ENCODE data around the gene UNC5A.

The UNC5A gene

DNA sequence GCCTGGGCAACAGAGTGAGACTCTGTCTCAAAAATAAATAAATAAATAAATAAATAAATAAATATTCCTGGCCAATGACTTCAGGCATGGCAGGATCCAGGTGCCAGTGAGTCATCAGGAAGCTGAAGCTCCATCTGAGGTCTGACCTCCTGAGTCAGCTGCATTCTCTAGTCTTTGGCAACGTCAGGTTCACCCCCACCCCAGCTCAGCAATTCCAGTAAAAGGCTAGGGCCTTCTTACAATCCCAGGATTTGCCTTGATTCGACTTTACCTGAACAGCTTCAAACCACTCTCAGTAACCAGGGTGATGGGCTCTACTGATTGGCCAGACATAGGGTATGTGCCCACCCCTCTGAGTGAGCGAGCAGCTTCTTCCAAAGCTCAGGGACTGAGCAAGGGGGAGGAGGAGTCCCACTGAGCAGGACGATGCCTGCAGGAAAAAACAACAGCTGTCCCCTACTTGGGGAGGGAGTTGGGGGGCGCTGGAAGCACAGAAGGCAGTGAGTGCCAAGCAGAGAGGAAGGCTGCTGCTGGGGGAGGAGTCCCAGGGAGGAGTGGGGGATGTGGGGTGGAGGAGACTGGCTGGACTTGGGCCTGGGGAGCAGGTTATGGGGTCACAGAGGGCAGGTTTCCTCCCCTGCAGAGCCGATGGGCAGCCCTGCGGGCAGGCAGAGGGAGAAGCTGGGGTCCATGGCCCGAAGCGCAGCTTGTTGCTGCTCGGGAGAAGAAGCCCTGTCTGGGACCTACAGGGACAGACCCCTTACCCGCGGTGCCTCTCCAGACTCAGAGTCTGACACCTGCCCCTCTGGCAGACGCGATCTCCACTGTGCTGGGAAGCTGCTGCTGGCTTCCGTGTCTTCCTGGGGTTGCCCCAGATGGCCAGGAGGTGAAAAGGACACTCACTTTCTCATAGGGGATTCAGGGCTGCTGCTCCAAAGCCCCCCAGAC lies 25.9 kb upstream of the UNC5A start:
- Histone ChIP-seq H3K9ac (ENCODE audit: insufficient read length, low read depth) (peak overlapping the region; percentile 61), H3K9me3 (ENCODE audit: insufficient read depth, low read length) (no peaks in the 10 kb centered on the region; the same call in 1 of the 2 replicates), H3K36me3 (ENCODE audit: insufficient read depth, insufficient read length, low read length) (no peaks in the 10 kb centered on the region), H3K27me3 (ENCODE audit: insufficient read depth, insufficient read length) (peaks cover 12% of the 10 kb centered on the region), H3K4me3 (ENCODE audit: insufficient read length, low read depth) (no peak overlapping the region), H3K4me1 (ENCODE audit: insufficient read depth, insufficient read length) (peaks cover 26% of the 10 kb centered on the region)
- TF ChIP-seq ZNF274 (IDR thresholded peaks at IDR 0.05; ENCODE audit: low read depth, low read length) (no peak), SUZ12 (IDR thresholded peaks at IDR 0.05; ENCODE audit: extremely low read depth, insufficient read depth, insufficient read length) (no peak), YY1 (IDR thresholded peaks at IDR 0.05; ENCODE audit: insufficient read depth, insufficient read length) (no peak)
- peak; percentile 42 for DNase-seq (ENCODE audit: low read depth, low spot score)

DNA sequence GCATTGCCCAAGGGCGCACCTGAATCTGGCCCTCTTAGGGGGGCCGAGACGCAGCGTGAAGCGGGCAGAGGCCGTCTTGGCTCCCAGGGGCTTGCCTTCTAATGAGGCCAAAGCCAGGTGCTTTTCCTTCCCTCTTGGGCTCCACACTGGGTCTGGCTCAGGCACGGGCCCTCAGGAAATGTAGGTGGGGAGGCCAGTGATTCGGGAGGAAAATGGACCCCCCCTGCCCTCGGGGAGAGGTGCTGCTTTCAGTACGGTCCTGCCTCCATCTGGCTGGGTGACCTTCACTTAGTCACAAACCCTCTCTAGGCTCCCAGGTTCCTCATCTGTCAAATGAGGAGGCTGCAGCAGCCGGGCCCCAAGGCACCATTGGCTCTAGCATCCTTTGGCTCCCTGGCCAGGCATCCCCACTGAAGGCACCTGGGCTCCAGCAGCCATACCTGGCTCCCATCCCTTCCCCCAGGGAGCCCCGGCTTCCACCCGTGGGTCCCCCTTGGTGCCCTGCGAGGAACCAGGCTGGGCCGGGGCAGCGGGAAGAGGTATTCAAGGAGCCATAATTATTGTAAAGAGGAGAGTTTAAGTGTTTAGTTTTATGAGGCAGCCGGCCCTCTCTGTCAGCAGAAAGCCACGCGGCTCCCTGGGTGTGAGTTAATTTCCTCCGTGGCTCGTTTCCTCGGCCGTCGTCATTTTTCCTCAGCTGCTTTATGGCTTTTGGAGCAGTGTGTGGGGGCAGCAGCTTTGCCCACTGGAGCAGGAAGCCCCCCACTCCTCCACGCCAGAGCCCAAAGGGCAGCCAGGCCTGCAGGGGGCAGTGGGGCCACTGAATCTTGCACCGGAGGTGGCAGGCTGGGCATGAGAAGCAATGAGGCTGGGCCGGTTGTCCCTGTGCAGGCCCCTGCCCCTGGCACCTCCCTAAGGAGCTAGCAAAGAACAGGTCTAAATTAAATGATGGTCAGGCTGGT lies 24.9 kb upstream of the UNC5A start:
- H3K36me3 ChIP-seq (ENCODE audit: insufficient read depth, insufficient read length, low read length) = no peaks in the 10 kb centered on the region
- H3K27me3 ChIP-seq (ENCODE audit: insufficient read depth, insufficient read length) = peaks cover 18% of the 10 kb centered on the region
- no peak for DNase-seq (ENCODE audit: low read depth, low spot score)
- peak overlapping the region; percentile 61 for H3K9ac ChIP-seq (ENCODE audit: insufficient read length, low read depth)
- H3K4me3 ChIP-seq (ENCODE audit: insufficient read length, low read depth) = no peak overlapping the region
- no peaks in the 10 kb centered on the region; the same call in 1 of the 2 replicates for H3K9me3 ChIP-seq (ENCODE audit: insufficient read depth, low read length)
- TF ChIP-seq ZNF274 (IDR thresholded peaks at IDR 0.05; ENCODE audit: low read depth, low read length) = no peak
- TF ChIP-seq SUZ12 (IDR thresholded peaks at IDR 0.05; ENCODE audit: extremely low read depth, insufficient read depth, insufficient read length) = no peak
- no peak for TF ChIP-seq YY1 (IDR thresholded peaks at IDR 0.05; ENCODE audit: insufficient read depth, insufficient read length)
- H3K4me1 ChIP-seq (ENCODE audit: insufficient read depth, insufficient read length) = peaks cover 26% of the 10 kb centered on the region

DNA sequence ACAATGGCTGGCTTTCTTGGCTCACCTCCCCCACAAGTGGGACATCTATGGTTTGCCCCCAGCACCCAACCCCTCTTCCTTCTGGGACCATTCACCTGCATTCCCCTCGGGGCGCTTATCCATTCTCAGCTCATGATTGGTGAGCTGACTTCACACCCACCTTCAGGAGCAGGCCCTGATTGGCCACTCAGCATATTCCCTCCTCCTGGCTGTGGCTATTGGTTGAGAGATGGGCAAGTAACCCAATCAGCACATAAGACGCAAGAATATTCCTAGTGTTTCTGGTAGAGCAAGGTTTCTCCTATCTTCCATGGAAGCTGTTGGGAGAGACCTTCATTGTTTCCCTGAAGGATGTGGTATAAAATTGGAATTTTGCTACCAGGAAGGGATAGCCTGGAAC lies 22.7 kb upstream of the UNC5A start:
- Histone ChIP-seq H3K9me3 (ENCODE audit: insufficient read depth, low read length) (no peaks in the 10 kb centered on the region; the same call in 1 of the 2 replicates), H3K27me3 (ENCODE audit: insufficient read depth, insufficient read length) (peaks cover 29% of the 10 kb centered on the region), H3K36me3 (ENCODE audit: insufficient read depth, insufficient read length, low read length) (no peaks in the 10 kb centered on the region), H3K4me1 (ENCODE audit: insufficient read depth, insufficient read length) (peaks cover 30% of the 10 kb centered on the region), H3K9ac (ENCODE audit: insufficient read length, low read depth) (no peak overlapping the region), H3K4me3 (ENCODE audit: insufficient read length, low read depth) (no peak overlapping the region)
- no peak for DNase-seq (ENCODE audit: low read depth, low spot score)
- TF ChIP-seq YY1 (IDR thresholded peaks at IDR 0.05; ENCODE audit: insufficient read depth, insufficient read length) (no peak), ZNF274 (IDR thresholded peaks at IDR 0.05; ENCODE audit: low read depth, low read length) (no peak), SUZ12 (IDR thresholded peaks at IDR 0.05; ENCODE audit: extremely low read depth, insufficient read depth, insufficient read length) (no peak)

- Histone ChIP-seq H3K27me3 (ENCODE audit: insufficient read depth, insufficient read length) (peaks cover 29% of the 10 kb centered on the region), H3K36me3 (ENCODE audit: insufficient read depth, insufficient read length, low read length) (no peaks in the 10 kb centered on the region), H3K4me1 (ENCODE audit: insufficient read depth, insufficient read length) (peaks cover 31% of the 10 kb centered on the region), H3K9me3 (ENCODE audit: insufficient read depth, low read length) (no peaks in the 10 kb centered on the region; the same call in 1 of the 2 replicates), H3K9ac (ENCODE audit: insufficient read length, low read depth) (no peak overlapping the region), H3K4me3 (ENCODE audit: insufficient read length, low read depth) (no peak overlapping the region)
- TF ChIP-seq YY1 (IDR thresholded peaks at IDR 0.05; ENCODE audit: insufficient read depth, insufficient read length) (no peak), SUZ12 (IDR thresholded peaks at IDR 0.05; ENCODE audit: extremely low read depth, insufficient read depth, insufficient read length) (no peak), ZNF274 (IDR thresholded peaks at IDR 0.05; ENCODE audit: low read depth, low read length) (no peak)
- no peak for DNase-seq (ENCODE audit: low read depth, low spot score)
Observed at GRCh38 chr5:176788091-176788490, 22.3 kb upstream of the UNC5A start.

- DNase-seq (ENCODE audit: low read depth, low spot score) = no peak
- no peak for TF ChIP-seq YY1 (IDR thresholded peaks at IDR 0.05; ENCODE audit: insufficient read depth, insufficient read length)
- no peaks in the 10 kb centered on the region; the same call in 1 of the 2 replicates for H3K9me3 ChIP-seq (ENCODE audit: insufficient read depth, low read length)
Observed at GRCh38 chr5:176788941-176789872, 21.2 kb upstream of the UNC5A start.

DNA sequence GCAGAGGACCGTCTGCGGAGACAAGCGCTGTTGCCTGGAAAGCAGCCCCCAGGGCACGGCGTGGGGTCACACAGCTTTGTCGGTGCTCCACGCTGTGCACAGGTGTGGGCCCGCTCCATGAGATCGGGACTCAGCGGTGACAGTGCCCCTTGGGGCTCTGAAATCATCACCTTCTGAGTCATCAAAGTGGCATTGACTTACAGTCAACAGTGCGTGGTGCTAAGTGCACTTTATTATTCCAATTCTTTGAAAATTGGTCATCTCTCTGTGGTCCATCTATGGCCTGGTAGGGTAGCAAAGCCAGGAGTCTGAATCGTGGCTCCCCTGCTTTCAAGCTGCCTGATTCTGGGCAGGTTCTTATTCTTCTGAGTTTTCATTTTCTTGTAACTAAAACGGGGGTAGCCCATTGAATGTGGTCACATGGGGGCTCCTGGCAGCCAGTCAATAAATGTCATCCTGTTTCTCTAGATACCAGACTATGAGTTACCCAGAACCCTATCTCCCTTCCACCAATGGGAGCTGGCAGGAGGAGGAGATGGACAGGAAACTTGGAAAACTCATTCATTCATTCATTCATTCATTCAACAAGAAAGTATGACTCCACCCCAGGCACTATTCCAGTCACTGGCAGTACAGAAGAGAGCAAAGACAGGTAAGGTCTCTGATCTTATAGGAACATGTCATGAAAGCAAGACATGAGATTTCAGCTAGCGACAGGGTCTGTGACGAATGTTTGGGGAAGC lies 20.3 kb upstream of the UNC5A start:
- no peak for TF ChIP-seq YY1 (IDR thresholded peaks at IDR 0.05; ENCODE audit: insufficient read depth, insufficient read length)
- no peak for TF ChIP-seq SUZ12 (IDR thresholded peaks at IDR 0.05; ENCODE audit: extremely low read depth, insufficient read depth, insufficient read length)
- no peak for TF ChIP-seq ZNF274 (IDR thresholded peaks at IDR 0.05; ENCODE audit: low read depth, low read length)

More at GRCh38 chr5:176788941-176789872, 21.2 kb upstream of the UNC5A start:
- Histone ChIP-seq H3K36me3 (ENCODE audit: insufficient read depth, insufficient read length, low read length) (no peaks in the 10 kb centered on the region), H3K4me1 (ENCODE audit: insufficient read depth, insufficient read length) (peaks cover 31% of the 10 kb centered on the region), H3K9ac (ENCODE audit: insufficient read length, low read depth) (no peak overlapping the region), H3K4me3 (ENCODE audit: insufficient read length, low read depth) (no peak overlapping the region), H3K27me3 (ENCODE audit: insufficient read depth, insufficient read length) (peaks cover 29% of the 10 kb centered on the region)

More for the DNA sequence above, 20.3 kb upstream of the UNC5A start:
- Histone ChIP-seq H3K4me1 (ENCODE audit: insufficient read depth, insufficient read length) (peaks cover 27% of the 10 kb centered on the region), H3K9ac (ENCODE audit: insufficient read length, low read depth) (no peak overlapping the region), H3K4me3 (ENCODE audit: insufficient read length, low read depth) (no peak overlapping the region), H3K36me3 (ENCODE audit: insufficient read depth, insufficient read length, low read length) (no peaks in the 10 kb centered on the region), H3K27me3 (ENCODE audit: insufficient read depth, insufficient read length) (peaks cover 29% of the 10 kb centered on the region), H3K9me3 (ENCODE audit: insufficient read depth, low read length) (no peaks in the 10 kb centered on the region; the same call in 1 of the 2 replicates)
- no peak for DNase-seq (ENCODE audit: low read depth, low spot score)
